ENCODE measurements around the gene STAB1. TPM values are rescaled to one million over a fixed set of nuclear protein-coding genes. Genes with fewer than 3 reads are reported as not detected.

The STAB1 gene
- total and polyA plus RNA-seq, 2 experiments from 2014 or later = not detected

GRCh38 chr3:52450489-52451236 lies 44.5 kb upstream of the STAB1 start:
- DNase-seq = no peak
- Histone ChIP-seq H3K9ac (no peak overlapping the region), H2AFZ (no peak overlapping the region), H3K79me2 (ENCODE audit: insufficient read depth) (peaks cover 5% of the 10 kb centered on the region), H3K4me2 (ENCODE audit: unreplicated experiment) (no peak overlapping the region), H3K36me3 (ENCODE audit: low read depth) (no peaks in the 10 kb centered on the region), H3K27me3 (replicated peaks; ENCODE audit: insufficient read depth) (no peaks in the 10 kb centered on the region), H4K20me1 (ENCODE audit: insufficient read depth) (no peaks in the 10 kb centered on the region), H3K4me3 (no peak overlapping the region), H3K9me2 (ENCODE audit: insufficient read depth) (no peaks in the 10 kb centered on the region), H3K4me1 (ENCODE audit: insufficient read depth) (no peaks in the 10 kb centered on the region), H3K9me3 (ENCODE audit: low read depth) (no peaks in the 10 kb centered on the region), H3K27ac (no peak overlapping the region), H3F3A (ENCODE audit: insufficient read depth) (0 out of 2 replicates have a peak, but pooled peaks cover 5% of the 10 kb centered on the region)
- in situ Hi-C loops (cut with MboI) = no loop called here
- TF ChIP-seq EZH2phosphoT487 (IDR thresholded peaks at IDR 0.05; ENCODE audit: insufficient read depth, low read depth) = no peak
- TF ChIP-seq EZH2 (IDR thresholded peaks at IDR 0.05; ENCODE audit: insufficient read depth, poor library complexity, severe bottlenecking) = no peak
- 62 to 66% methylated on average over 9 to 11 of the region's 11 CpGs for WGBS, 2 experiments (ENCODE audit: low coverage in 1 of 2, low lambda C conversion rate in 2 of 2, missing lambda C conversion rate in 2 of 2)

GRCh38 chr3:52451237-52452083 lies 43.7 kb upstream of the STAB1 start:
- Histone ChIP-seq H2AFZ (no peak overlapping the region), H3K9me3 (ENCODE audit: low read depth) (no peaks in the 10 kb centered on the region), H3K27me3 (replicated peaks; ENCODE audit: insufficient read depth) (no peaks in the 10 kb centered on the region), H3K79me2 (ENCODE audit: insufficient read depth) (peaks cover 13% of the 10 kb centered on the region), H3K4me3 (no peak overlapping the region), H3K9me2 (ENCODE audit: insufficient read depth) (no peaks in the 10 kb centered on the region), H3F3A (ENCODE audit: insufficient read depth) (0 out of 2 replicates have a peak, but pooled peaks cover 5% of the 10 kb centered on the region), H3K9ac (no peak overlapping the region), H3K36me3 (ENCODE audit: low read depth) (no peaks in the 10 kb centered on the region), H3K27ac (no peak overlapping the region), H3K4me1 (ENCODE audit: insufficient read depth) (no peaks in the 10 kb centered on the region), H3K4me2 (ENCODE audit: unreplicated experiment) (no peak overlapping the region), H4K20me1 (ENCODE audit: insufficient read depth) (no peaks in the 10 kb centered on the region)
- no peak for TF ChIP-seq EZH2phosphoT487 (IDR thresholded peaks at IDR 0.05; ENCODE audit: insufficient read depth, low read depth)
- TF ChIP-seq EZH2 (IDR thresholded peaks at IDR 0.05; ENCODE audit: insufficient read depth, poor library complexity, severe bottlenecking) = no peak
- no peak for DNase-seq
- in situ Hi-C loops (cut with MboI) = no loop called here
- WGBS, 2 experiments (ENCODE audit: low coverage in 1 of 2, low lambda C conversion rate in 2 of 2, missing lambda C conversion rate in 2 of 2) = 78 to 82% methylated on average over 21 to 24 of the region's 24 CpGs

GRCh38 chr3:52452126-52452525 lies 43.0 kb upstream of the STAB1 start:
- H3K9me3 ChIP-seq (ENCODE audit: low read depth) = no peaks in the 10 kb centered on the region
- H3K27me3 ChIP-seq (replicated peaks; ENCODE audit: insufficient read depth) = no peaks in the 10 kb centered on the region
- H3K79me2 ChIP-seq (ENCODE audit: insufficient read depth) = peaks cover 20% of the 10 kb centered on the region
- no peaks in the 10 kb centered on the region for H3K4me1 ChIP-seq (ENCODE audit: insufficient read depth)
- no peaks in the 10 kb centered on the region for H3K36me3 ChIP-seq (ENCODE audit: low read depth)
- TF ChIP-seq EZH2 (IDR thresholded peaks at IDR 0.05; ENCODE audit: insufficient read depth, poor library complexity, severe bottlenecking) (no peak), EZH2phosphoT487 (IDR thresholded peaks at IDR 0.05; ENCODE audit: insufficient read depth, low read depth) (no peak)
- no peak overlapping the region for H2AFZ ChIP-seq
- no peaks in the 10 kb centered on the region for H3K9me2 ChIP-seq (ENCODE audit: insufficient read depth)
- no peak overlapping the region for H3K27ac ChIP-seq
- H3F3A ChIP-seq (ENCODE audit: insufficient read depth) = 0 out of 2 replicates have a peak, but pooled peaks cover 5% of the 10 kb centered on the region
- no peak for DNase-seq
- no peak overlapping the region for H3K9ac ChIP-seq
- no peak overlapping the region for H3K4me2 ChIP-seq (ENCODE audit: unreplicated experiment)
- no peak overlapping the region for H3K4me3 ChIP-seq
- in situ Hi-C loops (cut with MboI) = no loop called here
- no peaks in the 10 kb centered on the region for H4K20me1 ChIP-seq (ENCODE audit: insufficient read depth)
- WGBS, 2 experiments (ENCODE audit: low coverage in 1 of 2, low lambda C conversion rate in 2 of 2, missing lambda C conversion rate in 2 of 2) = 92% methylated on average over 6 of the region's 6 CpGs

GRCh38 chr3:52452570-52453221 lies 42.4 kb upstream of the STAB1 start:
- 80 to 88% methylated on average over 11 of the region's 11 CpGs for WGBS, 2 experiments (ENCODE audit: low coverage in 1 of 2, low lambda C conversion rate in 2 of 2, missing lambda C conversion rate in 2 of 2)
- TF ChIP-seq EZH2 (IDR thresholded peaks at IDR 0.05; ENCODE audit: insufficient read depth, poor library complexity, severe bottlenecking) = no peak
- TF ChIP-seq EZH2phosphoT487 (IDR thresholded peaks at IDR 0.05; ENCODE audit: insufficient read depth, low read depth) = no peak
- peaks cover 26% of the 10 kb centered on the region for H3K79me2 ChIP-seq (ENCODE audit: insufficient read depth)
- H3K36me3 ChIP-seq (ENCODE audit: low read depth) = 0 out of 2 replicates have a peak, but pooled peaks cover under 1% of the 10 kb centered on the region
- H3K9me3 ChIP-seq (ENCODE audit: low read depth) = no peaks in the 10 kb centered on the region
- H3K4me2 ChIP-seq (ENCODE audit: unreplicated experiment) = no peak overlapping the region
- in situ Hi-C loops (cut with MboI) = no loop called here
- no peak overlapping the region for H3K9ac ChIP-seq
- DNase-seq = no peak
- H3K4me3 ChIP-seq = no peak overlapping the region
- H3K4me1 ChIP-seq (ENCODE audit: insufficient read depth) = no peaks in the 10 kb centered on the region
- no peak overlapping the region for H3K27ac ChIP-seq
- no peaks in the 10 kb centered on the region for H3K9me2 ChIP-seq (ENCODE audit: insufficient read depth)
- H3F3A ChIP-seq (ENCODE audit: insufficient read depth) = 0 out of 2 replicates have a peak, but pooled peaks cover 5% of the 10 kb centered on the region
- no peak overlapping the region for H2AFZ ChIP-seq
- H3K27me3 ChIP-seq (replicated peaks; ENCODE audit: insufficient read depth) = no peaks in the 10 kb centered on the region
- H4K20me1 ChIP-seq (ENCODE audit: insufficient read depth) = no peaks in the 10 kb centered on the region
